ENCODE results near the gene XPOT.

- no peak for TF ChIP-seq EZH2phosphoT487 (IDR thresholded peaks at IDR 0.05; ENCODE audit: low read depth, severe bottlenecking, unreplicated experiment)
- TF ChIP-seq, protein P1, sequence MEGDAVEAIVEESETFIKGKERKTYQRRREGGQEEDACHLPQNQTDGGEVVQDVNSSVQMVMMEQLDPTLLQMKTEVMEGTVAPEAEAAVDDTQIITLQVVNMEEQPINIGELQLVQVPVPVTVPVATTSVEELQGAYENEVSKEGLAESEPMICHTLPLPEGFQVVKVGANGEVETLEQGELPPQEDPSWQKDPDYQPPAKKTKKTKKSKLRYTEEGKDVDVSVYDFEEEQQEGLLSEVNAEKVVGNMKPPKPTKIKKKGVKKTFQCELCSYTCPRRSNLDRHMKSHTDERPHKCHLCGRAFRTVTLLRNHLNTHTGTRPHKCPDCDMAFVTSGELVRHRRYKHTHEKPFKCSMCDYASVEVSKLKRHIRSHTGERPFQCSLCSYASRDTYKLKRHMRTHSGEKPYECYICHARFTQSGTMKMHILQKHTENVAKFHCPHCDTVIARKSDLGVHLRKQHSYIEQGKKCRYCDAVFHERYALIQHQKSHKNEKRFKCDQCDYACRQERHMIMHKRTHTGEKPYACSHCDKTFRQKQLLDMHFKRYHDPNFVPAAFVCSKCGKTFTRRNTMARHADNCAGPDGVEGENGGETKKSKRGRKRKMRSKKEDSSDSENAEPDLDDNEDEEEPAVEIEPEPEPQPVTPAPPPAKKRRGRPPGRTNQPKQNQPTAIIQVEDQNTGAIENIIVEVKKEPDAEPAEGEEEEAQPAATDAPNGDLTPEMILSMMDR (IDR thresholded peaks at IDR 0.05; ENCODE audit: poor library complexity) = no peak
Measured at GRCh38 chr12:64486657-64487056, 82.5 kb downstream of the XPOT start.
